K562 (cell line): ENCODE data around the gene UHMK1. TPM values are rescaled to one million over a fixed set of nuclear protein-coding genes. Genes with fewer than 3 reads are reported as not detected.

Experiments used
- ARNT ChIP-seq, 2 experiments: fragments of 450-650 bp; IDR thresholded peaks; 2 replicates each; pipeline ENCODE4 v1.6.1; 2016; ENCODE audit warnings: mild to moderate bottlenecking in 1 of 2
- CBFA2T2 ChIP-seq: fragments of 450-650 bp; conservative IDR thresholded peaks from 2 replicates; pipeline ENCODE4 v1.6.1; 2017; ENCODE audit warnings: mild to moderate bottlenecking
- DMBX1 ChIP-seq: fragments of 250-450 bp; sonication (Bioruptor Pico); IDR thresholded peaks from 2 replicates; pipeline ENCODE4 v1.8.0; 2022; ENCODE audit warnings: inconsistent platforms, mild to moderate bottlenecking, moderate library complexity, borderline replicate concordance
- HBP1 ChIP-seq: fragments of 450-650 bp; formaldehyde crosslinking; IDR thresholded peaks from 2 replicates; pipeline ENCODE4 v1.4.0; 2022; ENCODE audit warnings: missing genetic modification characterization
- HNRNPUL1 ChIP-seq: fragments of 200-400 bp; formaldehyde crosslinking; IDR thresholded peaks from 2 replicates; pipeline ENCODE4 v1.6.1; 2017; ENCODE audit warnings: low read length
- IFI16 ChIP-seq: fragments of 250-450 bp; sonication (Bioruptor Pico); IDR thresholded peaks from 2 replicates; pipeline ENCODE4 v2.1.2; 2022; ENCODE audit warnings: mild to moderate bottlenecking, inconsistent platforms
- PRDM10 ChIP-seq: fragments of 450-650 bp; IDR thresholded peaks from 2 replicates; pipeline ENCODE4 v1.6.1; 2018; ENCODE audit not compliant: partially characterized antibody
- RNF2 ChIP-seq: sonication (generic); IDR thresholded peaks from 2 replicates; pipeline ENCODE4 v1.6.1; 2016
- SMARCA4 ChIP-seq: fragments of 450-650 bp; IDR thresholded peaks from 2 replicates; pipeline ENCODE4 v1.6.1; 2016
- SRSF3 ChIP-seq: fragments of 200-400 bp; formaldehyde crosslinking; IDR thresholded peaks from 2 replicates; pipeline ENCODE4 v1.6.1; 2016; ENCODE audit warnings: mild to moderate bottlenecking, low read length, moderate library complexity; ENCODE audit not compliant: insufficient read depth
- TAL1 ChIP-seq: fragments of 450-650 bp; IDR thresholded peaks from 2 replicates; pipeline ENCODE4 v1.6.1; 2016; ENCODE audit warnings: mild to moderate bottlenecking
- TCF7L2 ChIP-seq: fragments of 150-350 bp; IDR thresholded peaks from 2 replicates; pipeline ENCODE4 v1.6.1; 2016; ENCODE audit warnings: low read depth, mild to moderate bottlenecking, low read length, moderate library complexity
- THRA ChIP-seq: fragments of 450-650 bp; IDR thresholded peaks from 2 replicates; pipeline ENCODE4 v1.6.1; 2017; ENCODE audit warnings: mild to moderate bottlenecking, moderate library complexity
- ZBTB9 ChIP-seq: fragments of 450-650 bp; formaldehyde crosslinking; IDR thresholded peaks from 2 replicates; pipeline ENCODE4 v1.4.0; 2020; ENCODE audit warnings: mild to moderate bottlenecking, moderate library complexity
- ZEB2 ChIP-seq: fragments of 450-650 bp; IDR thresholded peaks from 2 replicates; pipeline ENCODE4 v1.6.1; 2016
- ZHX1 ChIP-seq: fragments of 150-350 bp; conservative IDR thresholded peaks from 2 replicates; pipeline ENCODE4 v1.6.1; 2014; ENCODE audit warnings: low read length
- ZNF165 ChIP-seq: fragments of 250-450 bp; sonication (Bioruptor Pico); IDR thresholded peaks from 2 replicates; pipeline ENCODE4 v1.4.0; 2020; ENCODE audit warnings: borderline replicate concordance
- ZZZ3 ChIP-seq: fragments of 450-650 bp; IDR thresholded peaks from 2 replicates; pipeline ENCODE4 v1.6.1; 2016; ENCODE audit warnings: antibody characterized with exemption, mild to moderate bottlenecking, moderate library complexity
- polyA plus RNA-seq, 8 experiments: library from polyadenylated mRNA; depleted of rRNA in 4 of 8; stranded (reverse) in 5 of 8; unstranded in 3 of 8; fragments of >200 nt; fragmentation: Nextera tagmentation in 2 of 8; fragmentation: Illumina TruSeq in 1 of 8; extraction: Ambion mirVana in 2 of 8; extraction: Trizol in 1 of 8; gene quantifications; 2 replicates each; pipeline versions ENCODE4 v1.2.1 to v1.2.3, GENCODE V29; 2011 to 2014; ENCODE audit warnings: inconsistent platforms in 1 of 8, missing spikeins in 1 of 8
- total RNA-seq, 7 experiments: library from RNA; depleted of rRNA in 6 of 7; stranded (reverse); fragments of >200 nt in 6 of 7; fragmentation: Illumina TruSeq in 2 of 7; extraction: Trizol in 2 of 7; gene quantifications; 2 replicates each; pipeline versions ENCODE4 v1.2.1 to v1.2.3, GENCODE V29; 2011 to 2021; ENCODE audit warnings: low replicate concordance in 1 of 7

The UHMK1 gene
- total and polyA plus RNA-seq, 9 of the 15 experiments (the other 6 are each of a cell fraction or from before 2014, with no cell fraction given): 13.1 to 72.4 (median 38.3) TPM

GRCh38 chr1:162564762-162565218, 67.2 kb downstream of the UHMK1 start (continued):
- TF ChIP-seq PRDM10: no peak
- TF ChIP-seq ZBTB9: no peak
- TF ChIP-seq TCF7L2: no peak
- 0 out of 2 replicates have a peak, but pooled peaks have one; percentile 29 for TF ChIP-seq SMARCA4
- no peak for TF ChIP-seq HNRNPUL1
- TF ChIP-seq SRSF3: no peak
- TF ChIP-seq ARNT (IDR thresholded peaks at IDR 0.05): no peak
- TF ChIP-seq THRA: no peak
- TF ChIP-seq TAL1: peak; percentile 32; the same call in 1 of the 2 replicates
- 0 out of 2 replicates have a peak, but pooled peaks have one; percentile 55 for TF ChIP-seq ZEB2
- TF ChIP-seq CBFA2T2: peak; percentile 54
- no peak for TF ChIP-seq DMBX1
- TF ChIP-seq RNF2: no peak
- no peak for TF ChIP-seq ZNF165
- TF ChIP-seq HBP1 (CRISPR knock-in tag): no peak
- TF ChIP-seq ZHX1: no peak
- TF ChIP-seq ZZZ3: no peak
- TF ChIP-seq IFI16 (CRISPR knock-in tag): no peak
